ENCODE measurements around the gene CWC27. TPM values are rescaled to one million over a fixed set of nuclear protein-coding genes. Genes with fewer than 3 reads are reported as not detected.

CWC27 gene
- total and polyA plus RNA-seq, 7 donors = 16.0 to 31.2 (median 19.3) TPM

GRCh38 chr5:64834037-64834436, 65.3 kb downstream of the CWC27 start:
- 71 to 100% (median 95%) methylated on average over 2 of the region's 2 CpGs for WGBS, 3 donors
- Histone ChIP-seq H3K4me1 (peaks cover 27% of the 10 kb centered on the region), H3K36me3 (ENCODE audit: insufficient read depth in 1 of 2, low read depth in 1 of 2) (no peaks in the 10 kb centered on the region), H3K9me3 (no peaks in the 10 kb centered on the region), H3K4me3 (no peak overlapping the region), H3K27ac (no peak overlapping the region), H3K27me3 (ENCODE audit: insufficient read depth in 3 of 3, low read length in 2 of 3) (no peaks in the 10 kb centered on the region)
- no peak for TF ChIP-seq CTCF (IDR thresholded peaks at IDR 0.05)
- peak in 1 of 4 donors; percentile 40 for ATAC-seq
- no peak for DNase-seq
- intact Hi-C loops (cut with DNase I) = no loop called here

- H3K27me3 ChIP-seq (ENCODE audit: insufficient read depth in 3 of 3, low read length in 2 of 3) = no peaks in the 10 kb centered on the region
- no peak for DNase-seq
- H3K4me1 ChIP-seq = peaks cover 27% of the 10 kb centered on the region
- intact Hi-C loops (cut with DNase I) = no loop called here
- H3K27ac ChIP-seq = no peak overlapping the region
- no peaks in the 10 kb centered on the region for H3K9me3 ChIP-seq
- no peaks in the 10 kb centered on the region for H3K36me3 ChIP-seq (ENCODE audit: insufficient read depth in 1 of 2, low read depth in 1 of 2)
- WGBS, 3 donors = 26 to 27% (median 27%) methylated on average over 1 of the region's 1 CpG
- TF ChIP-seq CTCF (IDR thresholded peaks at IDR 0.05) = no peak
- peak in 3 of 4 donors; percentile 59 to 96 (median 94) for ATAC-seq
- H3K4me3 ChIP-seq = no peak overlapping the region
These were observed 65.9 kb downstream of the CWC27 start for GRCh38 chr5:64834611-64835010.

GRCh38 chr5:64835266-64835665, 66.5 kb downstream of the CWC27 start:
- DNase-seq (no peak), ATAC-seq (peak in 1 of 4 donors; percentile 20)
- TF ChIP-seq CTCF (IDR thresholded peaks at IDR 0.05) = no peak
- intact Hi-C loops (cut with DNase I) = no loop called here
- Histone ChIP-seq H3K27ac (no peak overlapping the region), H3K4me3 (no peak overlapping the region), H3K9me3 (no peaks in the 10 kb centered on the region), H3K4me1 (peaks cover 27% of the 10 kb centered on the region), H3K36me3 (ENCODE audit: insufficient read depth in 1 of 2, low read depth in 1 of 2) (no peaks in the 10 kb centered on the region), H3K27me3 (ENCODE audit: insufficient read depth in 3 of 3, low read length in 2 of 3) (no peaks in the 10 kb centered on the region)
- 31 to 41% (median 39%) methylated on average over 1 of the region's 1 CpG for WGBS, 3 donors

- Histone ChIP-seq H3K36me3 (ENCODE audit: insufficient read depth in 1 of 2, low read depth in 1 of 2) (peaks cover 0 to 5% of the 10 kb centered on the region in 2 donors), H3K27me3 (ENCODE audit: insufficient read depth in 3 of 3, low read length in 2 of 3) (no peaks in the 10 kb centered on the region), H3K4me1 (peaks cover 27% of the 10 kb centered on the region), H3K27ac (no peak overlapping the region), H3K9me3 (no peaks in the 10 kb centered on the region), H3K4me3 (no peak overlapping the region)
- intact Hi-C loops (cut with DNase I) = no loop called here
- DNase-seq (no peak), ATAC-seq (no peak)
- no peak for TF ChIP-seq CTCF (IDR thresholded peaks at IDR 0.05)
These were observed 67.5 kb downstream of the CWC27 start for GRCh38 chr5:64836190-64836755.

GRCh38 chr5:64836786-64837185, 68.1 kb downstream of the CWC27 start:
- H3K4me3 ChIP-seq = no peak overlapping the region
- WGBS, 3 donors = 93 to 97% (median 93%) methylated on average over 4 of the region's 4 CpGs
- H3K27ac ChIP-seq = no peak overlapping the region
- ATAC-seq = no peak
- peaks cover 0 to 5% of the 10 kb centered on the region in 2 donors for H3K36me3 ChIP-seq (ENCODE audit: insufficient read depth in 1 of 2, low read depth in 1 of 2)
- intact Hi-C loops (cut with DNase I) = no loop called here
- H3K9me3 ChIP-seq = no peaks in the 10 kb centered on the region
- TF ChIP-seq CTCF (IDR thresholded peaks at IDR 0.05) = no peak
- H3K4me1 ChIP-seq = peaks cover 27% of the 10 kb centered on the region
- DNase-seq = no peak
- H3K27me3 ChIP-seq (ENCODE audit: insufficient read depth in 3 of 3, low read length in 2 of 3) = no peaks in the 10 kb centered on the region

All from psoas muscle (tissue), 8 donors.